ENCODE data around the gene ZNF660.

DNA sequence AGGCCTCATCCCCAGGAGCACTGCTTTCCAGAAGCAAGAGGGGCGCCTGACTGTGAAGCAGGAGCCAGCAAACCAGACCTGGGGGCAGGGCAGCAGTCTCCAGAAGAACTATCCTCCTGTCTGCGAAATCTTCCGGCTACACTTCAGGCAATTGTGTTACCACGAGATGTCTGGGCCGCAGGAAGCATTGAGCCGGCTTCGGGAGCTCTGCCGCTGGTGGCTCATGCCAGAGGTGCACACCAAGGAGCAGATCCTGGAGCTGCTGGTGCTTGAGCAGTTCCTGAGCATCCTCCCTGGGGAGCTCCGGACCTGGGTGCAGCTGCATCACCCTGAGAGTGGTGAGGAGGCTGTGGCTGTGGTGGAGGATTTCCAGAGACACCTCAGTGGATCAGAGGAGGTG is 27.7 kb upstream of the ZNF660 start:
- TF ChIP-seq CTCF (IDR thresholded peaks at IDR 0.05), result no peak
- TF ChIP-seq POLR2A (IDR thresholded peaks at IDR 0.05), result no peak
- no peak for TF ChIP-seq EP300 (IDR thresholded peaks at IDR 0.05)
- TF ChIP-seq POLR2AphosphoS5 (IDR thresholded peaks at IDR 0.05), result no peak

Data from upper lobe of left lung (tissue), 4 donors.